HEK293T (cell line): ENCODE measurements around the gene STT3B.

ENCODE experiments used
- ELF4 ChIP-seq: fragments of 450-650 bp; IDR thresholded peaks from 2 replicates; pipeline ENCODE4 v1.6.1; 2017; ENCODE audit warnings: antibody characterized with exemption
- FOXA1 ChIP-seq: fragments of 450-650 bp; IDR thresholded peaks from 2 replicates; pipeline ENCODE4 v1.6.1; 2016; ENCODE audit warnings: mild to moderate bottlenecking
- FOXM1 ChIP-seq: fragments of 450-650 bp; IDR thresholded peaks from 2 replicates; pipeline ENCODE4 v1.6.1; 2017; ENCODE audit warnings: mild to moderate bottlenecking, borderline replicate concordance
- HDGF ChIP-seq: fragments of 450-650 bp; IDR thresholded peaks from 2 replicates; pipeline ENCODE4 v1.6.1; 2017; ENCODE audit warnings: antibody characterized with exemption, borderline replicate concordance
- SP1 ChIP-seq: fragments of 450-650 bp; IDR thresholded peaks from 2 replicates; pipeline ENCODE4 v1.6.1; 2017
- SUZ12 ChIP-seq: fragments of 450-650 bp; IDR thresholded peaks from 2 replicates; pipeline ENCODE4 v1.6.1; 2016; ENCODE audit warnings: mild to moderate bottlenecking

DNA sequence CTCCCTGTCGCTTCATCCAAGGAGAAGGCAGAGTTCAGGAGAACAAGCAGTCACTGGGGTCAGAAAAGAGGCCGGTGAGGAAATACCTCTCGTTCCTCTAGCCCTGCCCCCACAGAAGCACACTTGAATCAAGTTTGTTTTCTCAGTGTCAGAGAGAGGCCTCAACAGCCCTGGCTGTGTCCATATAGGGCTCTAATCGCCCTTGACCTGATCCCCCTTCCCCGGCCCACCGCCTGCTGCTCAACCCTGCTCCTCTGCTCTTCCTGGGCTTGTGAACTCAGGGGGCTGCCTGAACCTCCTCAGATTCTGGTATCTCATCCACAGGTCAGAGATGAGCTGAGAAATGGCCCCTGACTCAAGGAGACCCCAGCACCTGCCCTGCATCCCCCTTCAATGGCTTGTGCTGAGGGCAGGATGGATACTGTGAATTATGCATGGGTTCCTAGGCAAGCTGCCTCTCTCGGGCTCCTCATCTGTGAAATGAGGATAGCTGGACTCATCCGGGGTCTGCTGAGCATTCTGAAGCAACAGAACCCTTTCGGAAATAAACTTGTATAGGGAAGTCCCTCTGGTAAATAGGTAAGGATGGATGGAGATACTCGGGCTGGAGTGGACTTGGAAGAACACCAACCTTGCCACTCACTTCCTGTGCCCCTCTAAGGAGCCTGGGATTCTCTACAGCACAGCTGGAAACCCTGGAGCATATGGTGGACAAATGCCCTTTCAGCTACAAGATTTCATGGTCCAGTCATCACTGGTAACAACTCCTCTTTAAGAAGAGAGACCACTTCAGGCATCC is 147.5 kb downstream of the STT3B start:
- no peak for TF ChIP-seq FOXA1
- no peak for TF ChIP-seq FOXM1
- TF ChIP-seq HDGF, result no peak
- TF ChIP-seq ELF4, result no peak
- TF ChIP-seq SP1, result no peak
- no peak for TF ChIP-seq SUZ12
